A549 (cell line): ENCODE data around the gene ARFGEF3. TPM values are rescaled to one million over a fixed set of nuclear protein-coding genes. Genes with fewer than 3 reads are reported as not detected.

Experiments used
- ATAC-seq, 2 experiments: fragments of 200-7000 bp in 1 of 2; fragments of >200 bp in 1 of 2; cut with Nextera tagmentation in 1 of 2; cut with Tn5 transposase in 1 of 2; 3 replicates each; pipeline versions ENCODE4 v1.8.0 to v1.9.1; 2018 to 2020; ENCODE audit warnings: mild to moderate bottlenecking in 1 of 2, moderate library complexity in 1 of 2
- CTCF ChIA-PET: fragments of 300-600 bp; sonication (Branson Sonifier 250); formaldehyde crosslinking; extraction: SDS; loops from one replicate; lab custom pipeline; 2021; ENCODE audit warnings: antibody characterized with exemption, inconsistent platforms; lab: Yijun Ruan, JAX
- POLR2A ChIA-PET: fragments of 350-600 bp; formaldehyde crosslinking; extraction: SDS; loops from one replicate; lab custom pipeline; 2021; ENCODE audit warnings: antibody characterized with exemption, inconsistent platforms; lab: Yijun Ruan, JAX
- DNase-seq, 2 experiments: peaks; one replicate each; pipeline versions ENCODE4 v3.0.0 to v3.0.0-alpha.2; 2011 to 2016; ENCODE audit warnings: low read depth in 1 of 2, low spot score in 1 of 2
- FAIRE-seq: peaks from 2 replicates; lab custom pipeline; 2011; peaks lifted over from hg19 to GRCh38; lab: Jason Lieb, UNC
- H3K27ac ChIP-seq, 2 experiments: fragments of >200 bp; sonication (Bioruptor Twin); formaldehyde crosslinking; 3 replicates each; pipeline ENCODE4 v1.5.1; 2016 to 2017
- H3K4me1 ChIP-seq: fragments of >200 bp; sonication (Bioruptor Twin); formaldehyde crosslinking; 3 replicates; pipeline ENCODE4 v1.6.1; 2016
- H3K4me2 ChIP-seq: fragments of >200 bp; sonication (Bioruptor Twin); formaldehyde crosslinking; 3 replicates; pipeline ENCODE4 v1.6.1; 2016
- H3K4me3 ChIP-seq: fragments of >200 bp; sonication (Bioruptor Twin); formaldehyde crosslinking; 3 replicates; pipeline ENCODE4 v1.5.1; 2016
- H3K9me3 ChIP-seq: fragments of >200 bp; sonication (Bioruptor Twin); formaldehyde crosslinking; 3 replicates; pipeline ENCODE4 v1.6.1; 2016
- CBX2 ChIP-seq: fragments of 200-600 bp; sonication (generic); IDR thresholded peaks from 2 replicates; pipeline ENCODE4 v1.6.1; 2016; ENCODE audit warnings: low read depth, mild to moderate bottlenecking, borderline replicate concordance
- CEBPB ChIP-seq, 2 experiments: fragments of >200 bp in 1 of 2; sonication (Bioruptor Twin) in 1 of 2; formaldehyde crosslinking in 1 of 2; IDR thresholded peaks; 2 replicates each; pipeline ENCODE4 v1.6.1; 2012 to 2016
- CHD2 ChIP-seq: fragments of 150-350 bp; IDR thresholded peaks from 2 replicates; pipeline ENCODE4 v1.6.1; 2014; ENCODE audit warnings: low read length; ENCODE audit not compliant: partially characterized antibody
- CHD4 ChIP-seq: fragments of 200-600 bp; sonication (generic); IDR thresholded peaks from 2 replicates; pipeline ENCODE4 v1.6.1; 2016; ENCODE audit warnings: antibody characterized with exemption, mild to moderate bottlenecking, borderline replicate concordance
- EHMT2 ChIP-seq: fragments of 200-600 bp; sonication (generic); IDR thresholded peaks from 2 replicates; pipeline ENCODE4 v1.6.1; 2016; ENCODE audit warnings: antibody characterized with exemption, low read depth, mild to moderate bottlenecking, moderate library complexity
- FOSL2 ChIP-seq, 2 experiments: fragments of 450-650 bp in 1 of 2; fragments of >200 bp in 1 of 2; sonication (Bioruptor Twin) in 1 of 2; formaldehyde crosslinking; IDR thresholded peaks; 2 replicates each; pipeline versions ENCODE4 v1.5.0 to v1.6.1; 2016 to 2020; ENCODE audit warnings: mild to moderate bottlenecking in 1 of 2, moderate library complexity in 1 of 2
- JUN ChIP-seq, 2 experiments: fragments of >200 bp; sonication (Bioruptor Twin); formaldehyde crosslinking; IDR thresholded peaks; 2 replicates in 1 of 2; 3 replicates in 1 of 2; pipeline ENCODE4 v1.6.1; 2016 to 2017
- KDM1A ChIP-seq: fragments of 200-600 bp; sonication (generic); IDR thresholded peaks from 2 replicates; pipeline ENCODE4 v1.6.1; 2016; ENCODE audit warnings: low read depth, mild to moderate bottlenecking
- MAFK ChIP-seq: fragments of 450-650 bp; IDR thresholded peaks from 2 replicates; pipeline ENCODE4 v1.6.1; 2014; ENCODE audit not compliant: partially characterized antibody
- MAZ ChIP-seq: fragments of 150-350 bp; IDR thresholded peaks from 2 replicates; pipeline ENCODE4 v1.6.1; 2014; ENCODE audit warnings: antibody characterized with exemption, low read depth, low read length, borderline replicate concordance
- MYC ChIP-seq: IDR thresholded peaks from 2 replicates; pipeline ENCODE4 v1.6.1; 2012; ENCODE audit warnings: mild to moderate bottlenecking, inconsistent platforms, low read length, improper control_type of control experiment, borderline replicate concordance
- NFE2L2 ChIP-seq: fragments of 150-350 bp; conservative IDR thresholded peaks from 2 replicates; pipeline ENCODE4 v1.6.1; 2014; ENCODE audit warnings: low read length
- POLR2A ChIP-seq: IDR thresholded peaks from 2 replicates; pipeline ENCODE4 v1.6.1; 2012; ENCODE audit warnings: mild to moderate bottlenecking, low read length
- RNF2 ChIP-seq: fragments of 200-600 bp; sonication (generic); IDR thresholded peaks from 2 replicates; pipeline ENCODE4 v1.6.1; 2016; ENCODE audit warnings: low read depth, mild to moderate bottlenecking, antibody characterized with exemption, moderate library complexity, borderline replicate concordance
- TP53 ChIP-seq: fragments of 250-450 bp; sonication (Bioruptor Pico); IDR thresholded peaks from 2 replicates; pipeline ENCODE4 v1.5.0; 2021; ENCODE audit warnings: mild to moderate bottlenecking, moderate library complexity
- ZNF302 ChIP-seq: fragments of 250-450 bp; sonication (Bioruptor Pico); IDR thresholded peaks from 2 replicates; pipeline ENCODE4 v1.9.0; 2021; ENCODE audit warnings: inconsistent platforms, mild to moderate bottlenecking, moderate library complexity
- WGBS: methylation state at CpG from one replicate; pipeline ENCODE4 v1.1.6; 2017; ENCODE audit errors: missing lambda C conversion rate; 5-methylcytosine and 5-hydroxymethylcytosine counted together
- polyA plus RNA-seq, 4 experiments: library from polyadenylated mRNA; depleted of rRNA in 3 of 4; stranded (reverse); fragments of >200 nt; fragmentation: RNase III in 1 of 4; extraction: RNeasy Plus Mini Kit Qiagen cat#74134 plus additional on column Dnase treatment in 1 of 4; gene quantifications; 2 replicates in 3 of 4; 3 replicates in 1 of 4; pipeline ENCODE4 v1.2.3, GENCODE V29; 2011 to 2017
- TF ChIP-seq, protein P1 (sequence below): fragments of >200 bp; sonication (Bioruptor Twin); formaldehyde crosslinking; IDR thresholded peaks from 2 replicates; pipeline ENCODE4 v1.6.1; 2016
- TF ChIP-seq, protein P2 (sequence below): fragments of 200-600 bp; sonication (generic); IDR thresholded peaks from 2 replicates; pipeline ENCODE4 v1.6.1; 2016; ENCODE audit warnings: antibody characterized with exemption, mild to moderate bottlenecking, moderate library complexity
- TF ChIP-seq, protein P3 (sequence below): fragments of 450-650 bp; IDR thresholded peaks from 2 replicates; pipeline ENCODE4 v1.6.1; 2014; ENCODE audit warnings: antibody characterized with exemption
- TF ChIP-seq, protein P4 (sequence below): fragments of >200 bp; sonication (Bioruptor Twin); formaldehyde crosslinking; IDR thresholded peaks from 3 replicates; pipeline ENCODE4 v1.6.1; 2016
- TF ChIP-seq, protein P5 (sequence below): fragments of 150-350 bp; IDR thresholded peaks from 2 replicates; pipeline ENCODE4 v1.6.1; 2014; ENCODE audit warnings: low read depth, mild to moderate bottlenecking, low read length
- TF ChIP-seq, protein P6 (sequence below): fragments of >200 bp; sonication (Bioruptor Twin); formaldehyde crosslinking; IDR thresholded peaks from 3 replicates; pipeline ENCODE4 v1.5.1; 2016

Gene ARFGEF3
- polyA plus RNA-seq, 2 of the 4 experiments (the other 2 are of a cell fraction), result 0.15 to 0.83 TPM

DNA sequence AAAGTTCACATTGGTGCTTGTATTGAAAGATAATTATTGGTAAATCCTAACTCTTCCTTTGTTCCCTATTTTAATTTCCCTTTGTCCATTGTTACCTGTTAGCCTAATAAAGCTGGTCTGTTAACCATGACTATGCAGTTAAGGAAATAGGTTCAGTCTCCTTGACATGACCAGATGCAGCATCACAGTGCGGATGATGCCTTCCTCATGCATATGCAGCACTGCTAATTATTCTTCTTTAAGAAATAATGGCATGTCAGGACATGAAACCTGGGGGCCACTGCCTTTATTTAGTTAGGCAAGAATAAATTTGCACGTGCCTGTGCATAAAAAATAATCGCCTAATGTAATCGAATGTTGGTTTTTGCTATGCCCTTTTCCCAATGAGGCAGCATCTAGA lies 40.1 kb downstream of the ARFGEF3 start:
- FAIRE-seq (no peak), DNase-seq (no peak)
- POLR2A ChIA-PET, result no interaction called here

DNA sequence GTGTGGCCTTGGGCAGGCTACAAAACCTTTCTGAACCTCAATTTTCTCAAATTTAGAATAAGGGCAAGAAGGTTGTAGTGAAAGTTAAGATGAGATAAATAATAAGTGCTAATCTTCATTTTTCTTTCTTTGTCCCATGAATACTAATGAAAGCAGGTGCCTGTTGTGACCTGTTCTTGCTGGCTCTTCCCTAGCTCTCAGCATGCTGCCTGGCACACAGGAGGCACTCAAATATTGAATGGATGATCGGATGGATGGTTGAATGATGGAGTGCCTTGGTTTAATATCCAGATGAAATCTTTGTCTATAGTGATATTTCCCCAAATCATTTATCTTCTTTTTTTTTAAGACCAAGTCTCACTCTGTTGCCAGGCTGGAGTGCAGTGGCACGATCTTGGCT lies 41.6 kb downstream of the ARFGEF3 start:
- H3K4me2 ChIP-seq, result no peak overlapping the region
- H3K4me3 ChIP-seq, result no peak overlapping the region
- no peak for ATAC-seq
- no peak for DNase-seq
- FAIRE-seq, result no peak
- POLR2A ChIA-PET, result no interaction called here
- TF ChIP-seq CHD4 (no peak), CEBPB (IDR thresholded peaks at IDR 0.05) (no peak), MAZ (no peak), FOSL2 (IDR thresholded peaks at IDR 0.05) (no peak), FOSL2 (CRISPR knock-in tag; IDR thresholded peaks at IDR 0.05) (no peak), EHMT2 (no peak)
- H3K27ac ChIP-seq, result no peak overlapping the region
- CTCF ChIA-PET, result interaction anchor here (0.5 kb wide), 1 partner anchor 58 kb away, joined by 4 read pairs; no protein-coding TSS in a partner anchor
- 70% methylated on average over 2 of the region's 2 CpGs for WGBS
- no peaks in the 10 kb centered on the region for H3K4me1 ChIP-seq
- no peaks in the 10 kb centered on the region for H3K9me3 ChIP-seq

More for the DNA sequence above, 40.1 kb downstream of the ARFGEF3 start:
- CTCF ChIA-PET, result interaction anchor here (1.0 kb wide), 1 partner anchor 10 kb away, joined by 3 read pairs; no protein-coding TSS in a partner anchor
- Histone ChIP-seq H3K9me3 (no peaks in the 10 kb centered on the region), H3K27ac (no peak overlapping the region), H3K4me1 (no peaks in the 10 kb centered on the region), H3K4me2 (no peak overlapping the region), H3K4me3 (no peak overlapping the region)
- 72% methylated on average over 4 of the region's 4 CpGs for WGBS
- TF ChIP-seq RNF2 (no peak), CBX2 (no peak), POLR2A (no peak), NFE2L2 (no peak), KDM1A (no peak)
- TF ChIP-seq, protein P1, sequence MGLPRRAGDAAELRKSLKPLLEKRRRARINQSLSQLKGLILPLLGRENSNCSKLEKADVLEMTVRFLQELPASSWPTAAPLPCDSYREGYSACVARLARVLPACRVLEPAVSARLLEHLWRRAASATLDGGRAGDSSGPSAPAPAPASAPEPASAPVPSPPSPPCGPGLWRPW, result no peak
- TF ChIP-seq, protein P2, sequence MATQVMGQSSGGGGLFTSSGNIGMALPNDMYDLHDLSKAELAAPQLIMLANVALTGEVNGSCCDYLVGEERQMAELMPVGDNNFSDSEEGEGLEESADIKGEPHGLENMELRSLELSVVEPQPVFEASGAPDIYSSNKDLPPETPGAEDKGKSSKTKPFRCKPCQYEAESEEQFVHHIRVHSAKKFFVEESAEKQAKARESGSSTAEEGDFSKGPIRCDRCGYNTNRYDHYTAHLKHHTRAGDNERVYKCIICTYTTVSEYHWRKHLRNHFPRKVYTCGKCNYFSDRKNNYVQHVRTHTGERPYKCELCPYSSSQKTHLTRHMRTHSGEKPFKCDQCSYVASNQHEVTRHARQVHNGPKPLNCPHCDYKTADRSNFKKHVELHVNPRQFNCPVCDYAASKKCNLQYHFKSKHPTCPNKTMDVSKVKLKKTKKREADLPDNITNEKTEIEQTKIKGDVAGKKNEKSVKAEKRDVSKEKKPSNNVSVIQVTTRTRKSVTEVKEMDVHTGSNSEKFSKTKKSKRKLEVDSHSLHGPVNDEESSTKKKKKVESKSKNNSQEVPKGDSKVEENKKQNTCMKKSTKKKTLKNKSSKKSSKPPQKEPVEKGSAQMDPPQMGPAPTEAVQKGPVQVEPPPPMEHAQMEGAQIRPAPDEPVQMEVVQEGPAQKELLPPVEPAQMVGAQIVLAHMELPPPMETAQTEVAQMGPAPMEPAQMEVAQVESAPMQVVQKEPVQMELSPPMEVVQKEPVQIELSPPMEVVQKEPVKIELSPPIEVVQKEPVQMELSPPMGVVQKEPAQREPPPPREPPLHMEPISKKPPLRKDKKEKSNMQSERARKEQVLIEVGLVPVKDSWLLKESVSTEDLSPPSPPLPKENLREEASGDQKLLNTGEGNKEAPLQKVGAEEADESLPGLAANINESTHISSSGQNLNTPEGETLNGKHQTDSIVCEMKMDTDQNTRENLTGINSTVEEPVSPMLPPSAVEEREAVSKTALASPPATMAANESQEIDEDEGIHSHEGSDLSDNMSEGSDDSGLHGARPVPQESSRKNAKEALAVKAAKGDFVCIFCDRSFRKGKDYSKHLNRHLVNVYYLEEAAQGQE, result no peak
- no peak for ATAC-seq

DNA sequence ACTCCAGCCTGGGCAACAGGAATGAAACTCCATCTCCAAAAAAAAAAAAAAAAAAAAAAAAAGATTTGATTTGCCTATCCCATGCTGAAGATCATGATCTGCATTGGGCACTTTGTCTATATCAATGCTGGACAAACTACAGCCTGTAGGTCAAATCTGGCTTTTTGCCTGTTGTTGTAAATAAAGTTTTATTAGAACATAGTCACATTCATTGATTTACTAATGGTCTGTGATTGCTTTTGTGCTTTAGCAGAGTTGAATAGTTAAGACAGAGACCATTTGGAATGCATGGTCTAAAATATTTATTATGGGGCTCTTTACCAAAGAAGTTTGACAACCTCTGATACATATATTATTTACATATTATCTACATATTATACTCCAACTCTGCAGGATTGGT lies 42.6 kb downstream of the ARFGEF3 start:
- H3K4me1 ChIP-seq, result no peaks in the 10 kb centered on the region
- no peaks in the 10 kb centered on the region for H3K9me3 ChIP-seq
- FAIRE-seq (no peak), DNase-seq (no peak), ATAC-seq (no peak)
- no peak overlapping the region for H3K27ac ChIP-seq
- H3K4me3 ChIP-seq, result no peak overlapping the region
- no peak overlapping the region for H3K4me2 ChIP-seq
- ChIA-PET CTCF (interaction anchor here (0.8 kb wide), 1 partner anchor 544 kb away, joined by 3 read pairs; no protein-coding TSS in a partner anchor), POLR2A (no interaction called here)
- TF ChIP-seq MAFK (no peak), ZNF302 (CRISPR knock-in tag) (no peak), NFE2L2 (no peak), CHD4 (no peak), MYC (no peak), FOSL2 (IDR thresholded peaks at IDR 0.05) (no peak), FOSL2 (CRISPR knock-in tag; IDR thresholded peaks at IDR 0.05) (no peak), JUN (IDR thresholded peaks at IDR 0.05) (no peak), TP53 (CRISPR knock-in tag) (no peak), KDM1A (no peak), CHD2 (no peak)
- TF ChIP-seq, protein P1, result no peak
- TF ChIP-seq, protein P3, sequence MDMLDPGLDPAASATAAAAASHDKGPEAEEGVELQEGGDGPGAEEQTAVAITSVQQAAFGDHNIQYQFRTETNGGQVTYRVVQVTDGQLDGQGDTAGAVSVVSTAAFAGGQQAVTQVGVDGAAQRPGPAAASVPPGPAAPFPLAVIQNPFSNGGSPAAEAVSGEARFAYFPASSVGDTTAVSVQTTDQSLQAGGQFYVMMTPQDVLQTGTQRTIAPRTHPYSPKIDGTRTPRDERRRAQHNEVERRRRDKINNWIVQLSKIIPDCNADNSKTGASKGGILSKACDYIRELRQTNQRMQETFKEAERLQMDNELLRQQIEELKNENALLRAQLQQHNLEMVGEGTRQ, result no peak
- TF ChIP-seq, protein P4, sequence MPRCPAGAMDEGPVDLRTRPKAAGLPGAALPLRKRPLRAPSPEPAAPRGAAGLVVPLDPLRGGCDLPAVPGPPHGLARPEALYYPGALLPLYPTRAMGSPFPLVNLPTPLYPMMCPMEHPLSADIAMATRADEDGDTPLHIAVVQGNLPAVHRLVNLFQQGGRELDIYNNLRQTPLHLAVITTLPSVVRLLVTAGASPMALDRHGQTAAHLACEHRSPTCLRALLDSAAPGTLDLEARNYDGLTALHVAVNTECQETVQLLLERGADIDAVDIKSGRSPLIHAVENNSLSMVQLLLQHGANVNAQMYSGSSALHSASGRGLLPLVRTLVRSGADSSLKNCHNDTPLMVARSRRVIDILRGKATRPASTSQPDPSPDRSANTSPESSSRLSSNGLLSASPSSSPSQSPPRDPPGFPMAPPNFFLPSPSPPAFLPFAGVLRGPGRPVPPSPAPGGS, result no peak
- TF ChIP-seq, protein P5, sequence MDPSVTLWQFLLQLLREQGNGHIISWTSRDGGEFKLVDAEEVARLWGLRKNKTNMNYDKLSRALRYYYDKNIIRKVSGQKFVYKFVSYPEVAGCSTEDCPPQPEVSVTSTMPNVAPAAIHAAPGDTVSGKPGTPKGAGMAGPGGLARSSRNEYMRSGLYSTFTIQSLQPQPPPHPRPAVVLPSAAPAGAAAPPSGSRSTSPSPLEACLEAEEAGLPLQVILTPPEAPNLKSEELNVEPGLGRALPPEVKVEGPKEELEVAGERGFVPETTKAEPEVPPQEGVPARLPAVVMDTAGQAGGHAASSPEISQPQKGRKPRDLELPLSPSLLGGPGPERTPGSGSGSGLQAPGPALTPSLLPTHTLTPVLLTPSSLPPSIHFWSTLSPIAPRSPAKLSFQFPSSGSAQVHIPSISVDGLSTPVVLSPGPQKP, result no peak
- TF ChIP-seq, protein P6, sequence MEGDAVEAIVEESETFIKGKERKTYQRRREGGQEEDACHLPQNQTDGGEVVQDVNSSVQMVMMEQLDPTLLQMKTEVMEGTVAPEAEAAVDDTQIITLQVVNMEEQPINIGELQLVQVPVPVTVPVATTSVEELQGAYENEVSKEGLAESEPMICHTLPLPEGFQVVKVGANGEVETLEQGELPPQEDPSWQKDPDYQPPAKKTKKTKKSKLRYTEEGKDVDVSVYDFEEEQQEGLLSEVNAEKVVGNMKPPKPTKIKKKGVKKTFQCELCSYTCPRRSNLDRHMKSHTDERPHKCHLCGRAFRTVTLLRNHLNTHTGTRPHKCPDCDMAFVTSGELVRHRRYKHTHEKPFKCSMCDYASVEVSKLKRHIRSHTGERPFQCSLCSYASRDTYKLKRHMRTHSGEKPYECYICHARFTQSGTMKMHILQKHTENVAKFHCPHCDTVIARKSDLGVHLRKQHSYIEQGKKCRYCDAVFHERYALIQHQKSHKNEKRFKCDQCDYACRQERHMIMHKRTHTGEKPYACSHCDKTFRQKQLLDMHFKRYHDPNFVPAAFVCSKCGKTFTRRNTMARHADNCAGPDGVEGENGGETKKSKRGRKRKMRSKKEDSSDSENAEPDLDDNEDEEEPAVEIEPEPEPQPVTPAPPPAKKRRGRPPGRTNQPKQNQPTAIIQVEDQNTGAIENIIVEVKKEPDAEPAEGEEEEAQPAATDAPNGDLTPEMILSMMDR, result no peak
